Measurements from ENCODE around the gene PLPP4.

Gene PLPP4

DNA sequence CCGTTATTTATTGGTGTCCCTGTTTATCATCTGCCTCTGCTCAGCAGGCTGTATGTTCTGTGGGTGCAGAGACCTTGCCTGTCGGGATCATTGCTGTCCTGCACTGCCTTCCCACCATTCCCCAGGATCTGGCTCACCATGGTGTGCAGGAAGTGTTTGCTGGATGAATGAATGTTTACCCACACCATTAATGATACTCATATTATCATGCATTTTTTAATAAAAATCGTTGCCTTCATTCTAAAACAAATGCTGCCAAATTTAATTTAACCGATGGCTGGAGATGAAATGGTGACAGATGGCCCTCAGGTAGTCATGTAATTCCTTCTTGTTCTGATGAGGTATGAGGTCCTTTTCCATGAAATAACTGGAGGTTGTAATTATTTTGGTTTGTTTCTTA lies 22.5 kb downstream of the PLPP4 start:
- TF ChIP-seq, protein P1, sequence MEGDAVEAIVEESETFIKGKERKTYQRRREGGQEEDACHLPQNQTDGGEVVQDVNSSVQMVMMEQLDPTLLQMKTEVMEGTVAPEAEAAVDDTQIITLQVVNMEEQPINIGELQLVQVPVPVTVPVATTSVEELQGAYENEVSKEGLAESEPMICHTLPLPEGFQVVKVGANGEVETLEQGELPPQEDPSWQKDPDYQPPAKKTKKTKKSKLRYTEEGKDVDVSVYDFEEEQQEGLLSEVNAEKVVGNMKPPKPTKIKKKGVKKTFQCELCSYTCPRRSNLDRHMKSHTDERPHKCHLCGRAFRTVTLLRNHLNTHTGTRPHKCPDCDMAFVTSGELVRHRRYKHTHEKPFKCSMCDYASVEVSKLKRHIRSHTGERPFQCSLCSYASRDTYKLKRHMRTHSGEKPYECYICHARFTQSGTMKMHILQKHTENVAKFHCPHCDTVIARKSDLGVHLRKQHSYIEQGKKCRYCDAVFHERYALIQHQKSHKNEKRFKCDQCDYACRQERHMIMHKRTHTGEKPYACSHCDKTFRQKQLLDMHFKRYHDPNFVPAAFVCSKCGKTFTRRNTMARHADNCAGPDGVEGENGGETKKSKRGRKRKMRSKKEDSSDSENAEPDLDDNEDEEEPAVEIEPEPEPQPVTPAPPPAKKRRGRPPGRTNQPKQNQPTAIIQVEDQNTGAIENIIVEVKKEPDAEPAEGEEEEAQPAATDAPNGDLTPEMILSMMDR (IDR thresholded peaks at IDR 0.05; ENCODE audit: control extremely low read depth, extremely low read depth, low read depth, missing control alignments) = no peak
- no peak for DNase-seq (ENCODE audit: extremely low spot score)
- ChIA-PET POLR2A (no interaction called here), CTCF (no interaction called here)

DNA sequence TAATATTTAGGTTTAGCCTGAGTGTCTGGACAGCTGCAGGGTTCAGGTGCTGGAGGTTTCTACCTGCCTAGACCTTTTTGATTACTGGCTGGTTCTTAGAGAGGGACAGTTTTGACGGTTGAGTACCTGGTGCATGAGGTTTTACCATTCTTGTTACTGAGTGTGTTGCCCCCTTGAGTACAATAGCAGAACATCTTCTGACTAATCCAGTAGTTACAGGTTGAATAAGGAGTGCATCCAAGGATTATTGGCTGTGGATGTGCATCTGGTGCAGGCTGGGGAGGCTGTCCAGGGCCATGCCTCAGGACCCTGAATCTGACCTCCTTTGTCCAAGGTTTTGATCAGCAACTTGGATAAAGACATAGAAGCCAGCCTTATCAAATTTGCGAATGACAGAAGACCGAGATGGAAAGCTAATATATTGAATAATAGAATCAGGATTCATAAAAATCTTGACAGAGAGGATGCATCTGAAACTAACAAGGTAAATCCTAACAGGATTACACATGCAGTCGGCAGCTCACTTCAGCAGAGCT lies 23.1 kb downstream of the PLPP4 start:
- TF ChIP-seq, protein P1 (IDR thresholded peaks at IDR 0.05; ENCODE audit: control extremely low read depth, extremely low read depth, low read depth, missing control alignments) = no peak
- ChIA-PET POLR2A (no interaction called here), CTCF (interaction anchor here (2.1 kb wide), 1 partner anchor 57 kb away, joined by 7 read pairs; no protein-coding TSS in a partner anchor)
- DNase-seq (ENCODE audit: extremely low spot score) = no peak

DNA sequence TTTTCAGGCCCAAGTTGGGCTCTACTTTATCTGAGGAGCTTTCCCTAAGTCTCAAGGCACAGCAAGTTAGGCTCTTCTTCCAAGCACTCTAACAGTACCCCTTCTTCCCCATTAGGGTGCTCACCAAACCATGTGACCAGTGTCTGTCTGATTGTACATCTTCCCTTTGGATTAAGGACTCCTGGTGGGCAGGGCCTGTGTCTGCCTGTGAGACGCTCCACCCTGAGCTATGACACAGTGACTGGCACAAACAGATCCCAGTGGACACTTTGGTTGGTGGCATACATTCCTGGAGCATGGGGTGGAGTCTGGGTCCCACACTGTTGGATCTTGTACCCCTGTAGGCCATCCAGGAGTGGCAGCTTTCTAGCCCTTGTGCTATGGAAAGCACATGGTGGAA lies 23.8 kb downstream of the PLPP4 start:
- TF ChIP-seq, protein P1 (IDR thresholded peaks at IDR 0.05; ENCODE audit: control extremely low read depth, extremely low read depth, low read depth, missing control alignments) = no peak
- ChIA-PET POLR2A (no interaction called here), CTCF (interaction anchor here (2.1 kb wide), 1 partner anchor 58 kb away, joined by 7 read pairs; no protein-coding TSS in a partner anchor)
- no peak for DNase-seq (ENCODE audit: extremely low spot score)

DNA sequence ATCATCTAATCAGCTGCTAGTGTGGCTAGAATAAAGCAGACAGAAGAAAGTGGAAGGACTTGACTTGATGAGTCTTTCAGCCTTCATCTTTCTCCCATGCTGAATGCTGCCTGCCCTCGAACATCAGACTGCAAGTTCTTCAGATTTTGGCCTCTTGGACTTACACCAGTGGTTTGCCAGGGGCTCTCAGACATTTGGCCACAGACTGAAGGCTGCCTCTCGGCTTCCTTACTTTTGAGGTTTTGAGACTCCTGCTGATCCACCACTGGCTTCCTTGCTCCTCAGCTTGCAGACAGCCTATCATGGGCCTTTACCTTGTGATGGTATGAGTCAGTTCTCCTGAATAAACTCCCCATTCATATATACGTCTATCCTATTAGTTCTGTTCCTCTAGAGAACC lies 26.0 kb downstream of the PLPP4 start:
- TF ChIP-seq, protein P1 (IDR thresholded peaks at IDR 0.05; ENCODE audit: control extremely low read depth, extremely low read depth, low read depth, missing control alignments) = no peak
- POLR2A ChIA-PET = no interaction called here
- DNase-seq (ENCODE audit: extremely low spot score) = no peak
- CTCF ChIA-PET = no interaction called here

DNA sequence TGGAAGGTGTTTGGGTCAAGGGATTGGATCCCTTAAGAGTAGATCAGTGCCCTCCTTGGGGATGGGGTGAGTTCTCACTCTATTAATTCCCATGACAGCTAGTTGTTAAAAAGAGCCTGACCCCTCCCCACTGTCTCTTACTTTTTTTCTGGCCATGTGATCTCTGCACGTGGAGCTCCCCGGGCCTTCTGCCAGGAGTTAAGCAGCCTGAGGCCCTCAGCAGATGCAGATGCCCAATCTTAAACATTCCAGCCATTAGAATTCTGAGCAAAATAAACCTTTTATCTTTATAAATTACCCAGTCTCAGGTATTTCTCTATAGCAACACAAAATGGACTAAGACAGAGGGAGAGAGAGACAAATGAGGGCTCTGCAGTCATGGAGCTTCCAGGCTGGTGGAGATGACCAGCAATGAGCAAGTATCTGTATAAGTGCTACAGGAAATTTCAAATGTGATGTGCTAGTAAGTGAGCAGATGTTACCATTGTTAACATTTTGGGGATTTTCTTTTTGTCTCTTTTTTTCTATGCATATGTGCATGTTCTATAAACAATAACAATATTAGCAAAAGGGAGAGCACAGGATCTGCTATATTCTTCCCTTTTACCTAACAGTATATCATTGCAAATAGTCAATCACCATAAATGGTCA lies 26.7 kb downstream of the PLPP4 start:
- ChIA-PET CTCF (no interaction called here), POLR2A (no interaction called here)
- TF ChIP-seq, protein P1 (IDR thresholded peaks at IDR 0.05; ENCODE audit: control extremely low read depth, extremely low read depth, low read depth, missing control alignments) = no peak
- DNase-seq (ENCODE audit: extremely low spot score) = no peak

DNA sequence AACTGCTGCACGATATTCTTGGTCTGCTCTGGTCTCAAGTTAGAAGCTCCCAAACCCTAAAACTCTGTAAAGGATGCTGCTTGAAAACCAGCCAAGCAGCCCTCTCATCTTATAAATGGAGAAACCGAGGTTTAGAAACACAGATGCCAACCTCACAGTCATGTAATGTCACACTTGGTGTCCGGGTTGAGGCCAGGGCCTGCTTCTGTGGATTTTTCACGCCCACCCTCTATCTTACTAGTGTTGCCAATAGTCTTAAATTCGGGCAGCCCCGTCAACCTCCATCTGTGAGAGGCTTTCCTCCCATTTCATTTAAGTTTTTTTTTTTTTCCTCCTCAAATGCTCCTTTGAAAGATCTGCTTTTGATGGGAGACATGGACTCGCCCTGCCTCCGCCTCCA lies 28.9 kb downstream of the PLPP4 start:
- TF ChIP-seq, protein P1 (IDR thresholded peaks at IDR 0.05; ENCODE audit: control extremely low read depth, extremely low read depth, low read depth, missing control alignments) = no peak
- ChIA-PET CTCF (no interaction called here), POLR2A (no interaction called here)
- DNase-seq (ENCODE audit: extremely low spot score) = no peak
